HFFc6 (cell line): Measurements from ENCODE around the gene COL4A1. TPM values are rescaled to one million over a fixed set of nuclear protein-coding genes. Genes with fewer than 3 reads are reported as not detected.

ENCODE experiments used
- DNase-seq: peaks from one replicate; pipeline ENCODE4 v3.0.0-alpha.2; 2018
- H3K27ac Mint-ChIP-seq: 2 replicates; pipeline ENCODE4 v1.8.0; 2020; ENCODE audit warnings: mild to moderate bottlenecking, mixed read lengths
- H3K27me3 Mint-ChIP-seq: 2 replicates; pipeline ENCODE4 v1.8.0; 2021; ENCODE audit warnings: mild to moderate bottlenecking, moderate library complexity, mixed read lengths; ENCODE audit not compliant: insufficient read depth
- H3K36me3 Mint-ChIP-seq: 2 replicates; pipeline ENCODE4 v1.8.0; 2021; ENCODE audit warnings: low read depth, mixed read lengths
- H3K4me1 Mint-ChIP-seq: 2 replicates; pipeline ENCODE4 v1.8.0; 2020; ENCODE audit warnings: low read depth, mixed read lengths
- H3K4me3 Mint-ChIP-seq: 2 replicates; pipeline ENCODE4 v1.8.0; 2020; ENCODE audit warnings: mild to moderate bottlenecking, moderate library complexity, mixed read lengths
- H3K9me3 Mint-ChIP-seq: 2 replicates; pipeline ENCODE4 v1.8.0; 2020; ENCODE audit warnings: mild to moderate bottlenecking, mixed read lengths
- CTCF ChIP-seq: fragments of 200-600 bp; sonication (generic); IDR thresholded peaks from 2 replicates; pipeline ENCODE4 v1.5.0; 2021; ENCODE audit warnings: antibody characterized with exemption, mild to moderate bottlenecking
- total RNA-seq, 6 experiments: library from RNA; stranded (reverse); fragmentation: NEBNext Ultra II Directional; extraction: Animal tissue kit (Norgen Biotek cat#: 25700); gene quantifications; 2 replicates in 1 of 6; 3 replicates in 5 of 6; pipeline ENCODE4 v1.2.3, GENCODE V29; 2021

Gene COL4A1
- total RNA-seq, 6 experiments from 2014 or later: 137 to 328 (median 148) TPM

GRCh38 chr13:110149036-110149435 lies 157.9 kb downstream of the COL4A1 start:
- Mint-ChIP-seq H3K36me3 (peaks cover 42% of the 10 kb centered on the region), H3K27ac (no peak overlapping the region), H3K27me3 (peaks cover 3% of the 10 kb centered on the region; the same call in 1 of the 2 replicates)

GRCh38 chr13:110140099-110140498 lies 166.9 kb downstream of the COL4A1 start:
- no peak for DNase-seq
- H3K36me3 Mint-ChIP-seq: peaks cover 15% of the 10 kb centered on the region
- H3K4me3 Mint-ChIP-seq: no peak overlapping the region
- H3K27ac Mint-ChIP-seq: no peak overlapping the region
- no peak for TF ChIP-seq CTCF
- H3K27me3 Mint-ChIP-seq: no peaks in the 10 kb centered on the region
- 0 out of 2 replicates have a peak, but pooled peaks cover 6% of the 10 kb centered on the region for H3K9me3 Mint-ChIP-seq
- H3K4me1 Mint-ChIP-seq: peaks cover 9% of the 10 kb centered on the region

More at GRCh38 chr13:110149036-110149435, 157.9 kb downstream of the COL4A1 start:
- Mint-ChIP-seq H3K4me3 (no peak overlapping the region), H3K9me3 (peaks cover 9% of the 10 kb centered on the region; the same call in 1 of the 2 replicates), H3K4me1 (peaks cover 14% of the 10 kb centered on the region)
- no peak for TF ChIP-seq CTCF
- no peak for DNase-seq

- Mint-ChIP-seq H3K27me3 (no peaks in the 10 kb centered on the region), H3K27ac (peak overlapping the region; percentile 27; the same call in 1 of the 2 replicates), H3K9me3 (0 out of 2 replicates have a peak, but pooled peaks cover 6% of the 10 kb centered on the region), H3K36me3 (peaks cover 15% of the 10 kb centered on the region), H3K4me1 (peaks cover 9% of the 10 kb centered on the region), H3K4me3 (peak overlapping the region; percentile 59)
- DNase-seq: no peak
- TF ChIP-seq CTCF: no peak
These were observed 168.3 kb downstream of the COL4A1 start for GRCh38 chr13:110138700-110139036.

- H3K36me3 Mint-ChIP-seq: peaks cover 13% of the 10 kb centered on the region
- no peaks in the 10 kb centered on the region for H3K27me3 Mint-ChIP-seq
- no peak; the same call in 1 of the 2 replicates for TF ChIP-seq CTCF
- peak overlapping the region; percentile 75 for H3K27ac Mint-ChIP-seq
- H3K9me3 Mint-ChIP-seq: 0 out of 2 replicates have a peak, but pooled peaks cover 6% of the 10 kb centered on the region
- peak overlapping the region; percentile 89 for H3K4me3 Mint-ChIP-seq
- peaks cover 9% of the 10 kb centered on the region for H3K4me1 Mint-ChIP-seq
- DNase-seq: peak; percentile 73
These were observed 168.8 kb downstream of the COL4A1 start for GRCh38 chr13:110138010-110138699.

- no peak for DNase-seq
- Mint-ChIP-seq H3K36me3 (peaks cover 8% of the 10 kb centered on the region), H3K27me3 (no peaks in the 10 kb centered on the region), H3K9me3 (0 out of 2 replicates have a peak, but pooled peaks cover under 1% of the 10 kb centered on the region), H3K4me3 (peak overlapping the region; percentile 89), H3K27ac (peak overlapping the region; percentile 75), H3K4me1 (peaks cover 9% of the 10 kb centered on the region)
- TF ChIP-seq CTCF: no peak; the same call in 1 of the 2 replicates
These were observed 169.3 kb downstream of the COL4A1 start for GRCh38 chr13:110137680-110138009.
